ENCODE data around the gene GRK1. TPM values are rescaled to one million over a fixed set of nuclear protein-coding genes. Genes with fewer than 3 reads are reported as not detected.

Gene GRK1
- total RNA-seq, 4 donors from 2014 or later, result 0.07 to 0.12 TPM; not detected in 2

GRCh38 chr13:113630804-113631203 is 36.2 kb upstream of the GRK1 start:
- no peaks in the 10 kb centered on the region for H3K27me3 ChIP-seq
- intact Hi-C loops (cut with DNase I; ENCODE audit: low total_unique reads), result no loop called here
- no peaks in the 10 kb centered on the region for H3K36me3 ChIP-seq
- no peak overlapping the region for H3K27ac ChIP-seq
- no peaks in the 10 kb centered on the region for H3K4me1 ChIP-seq
- H3K9me3 ChIP-seq, result no peaks in the 10 kb centered on the region
- TF ChIP-seq CTCF (IDR thresholded peaks at IDR 0.05), result no peak
- TF ChIP-seq POLR2A (IDR thresholded peaks at IDR 0.05), result no peak
- H3K4me3 ChIP-seq, result no peak overlapping the region
- no peak for DNase-seq

- TF ChIP-seq POLR2A (IDR thresholded peaks at IDR 0.05), result no peak
- TF ChIP-seq CTCF (IDR thresholded peaks at IDR 0.05), result no peak
- intact Hi-C loops (cut with DNase I; ENCODE audit: low total_unique reads), result no loop called here
- H3K4me3 ChIP-seq, result no peak overlapping the region
- DNase-seq, result no peak
- H3K4me1 ChIP-seq, result no peaks in the 10 kb centered on the region
- no peaks in the 10 kb centered on the region for H3K27me3 ChIP-seq
- no peaks in the 10 kb centered on the region for H3K36me3 ChIP-seq
- no peak overlapping the region for H3K27ac ChIP-seq
- no peaks in the 10 kb centered on the region for H3K9me3 ChIP-seq
These were observed 35.5 kb upstream of the GRK1 start for GRCh38 chr13:113631341-113632095.

GRCh38 chr13:113632706-113633484 is 34.1 kb upstream of the GRK1 start:
- Histone ChIP-seq H3K9me3 (no peaks in the 10 kb centered on the region), H3K27me3 (no peaks in the 10 kb centered on the region), H3K27ac (no peak overlapping the region), H3K36me3 (no peaks in the 10 kb centered on the region), H3K4me1 (no peaks in the 10 kb centered on the region), H3K4me3 (no peak overlapping the region)
- TF ChIP-seq CTCF (IDR thresholded peaks at IDR 0.05), result no peak
- TF ChIP-seq POLR2A (IDR thresholded peaks at IDR 0.05), result no peak
- intact Hi-C loops (cut with DNase I; ENCODE audit: low total_unique reads), result no loop called here
- DNase-seq, result no peak

GRCh38 chr13:113633485-113633873 is 33.5 kb upstream of the GRK1 start:
- no peak for DNase-seq
- Histone ChIP-seq H3K4me1 (no peaks in the 10 kb centered on the region), H3K27ac (no peak overlapping the region), H3K4me3 (no peak overlapping the region), H3K27me3 (no peaks in the 10 kb centered on the region), H3K9me3 (no peaks in the 10 kb centered on the region), H3K36me3 (no peaks in the 10 kb centered on the region)
- TF ChIP-seq CTCF (IDR thresholded peaks at IDR 0.05) (no peak), POLR2A (IDR thresholded peaks at IDR 0.05) (no peak)
- intact Hi-C loops (cut with DNase I; ENCODE audit: low total_unique reads), result no loop called here

Measured in uterus (tissue), 4 donors.